ENCODE measurements around the gene KCNH6.

The KCNH6 gene

DNA sequence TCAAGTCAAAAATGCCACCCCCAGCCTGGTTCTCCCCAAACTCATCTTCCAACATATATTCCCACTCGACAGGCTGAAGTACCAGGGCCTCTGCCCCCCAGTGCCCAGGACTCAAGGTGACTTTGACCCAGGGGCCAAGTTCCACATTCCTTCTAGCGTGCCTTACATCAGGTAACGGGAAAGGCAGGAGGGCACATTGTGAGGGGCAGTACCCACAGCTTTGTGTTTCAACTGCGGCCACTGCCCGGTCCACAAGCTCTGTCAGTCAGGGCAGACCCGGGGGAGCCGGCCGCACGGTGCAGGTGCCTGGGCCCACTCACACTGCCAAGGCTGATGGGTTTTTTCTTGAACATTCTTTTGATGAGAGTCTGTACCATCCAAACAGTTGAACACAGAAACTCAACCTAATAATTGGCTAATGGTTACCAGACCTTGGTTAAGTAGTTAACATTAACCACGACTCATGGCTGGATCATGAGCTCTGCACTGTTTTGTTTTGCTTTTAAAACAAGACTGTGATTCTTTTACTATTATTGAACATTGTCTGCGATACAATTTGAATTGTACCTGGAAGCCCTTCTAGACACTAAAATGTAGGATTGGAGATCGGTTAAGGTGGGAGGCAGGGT, 28.7 kb upstream of the KCNH6 start:
- TF ChIP-seq, protein P1, sequence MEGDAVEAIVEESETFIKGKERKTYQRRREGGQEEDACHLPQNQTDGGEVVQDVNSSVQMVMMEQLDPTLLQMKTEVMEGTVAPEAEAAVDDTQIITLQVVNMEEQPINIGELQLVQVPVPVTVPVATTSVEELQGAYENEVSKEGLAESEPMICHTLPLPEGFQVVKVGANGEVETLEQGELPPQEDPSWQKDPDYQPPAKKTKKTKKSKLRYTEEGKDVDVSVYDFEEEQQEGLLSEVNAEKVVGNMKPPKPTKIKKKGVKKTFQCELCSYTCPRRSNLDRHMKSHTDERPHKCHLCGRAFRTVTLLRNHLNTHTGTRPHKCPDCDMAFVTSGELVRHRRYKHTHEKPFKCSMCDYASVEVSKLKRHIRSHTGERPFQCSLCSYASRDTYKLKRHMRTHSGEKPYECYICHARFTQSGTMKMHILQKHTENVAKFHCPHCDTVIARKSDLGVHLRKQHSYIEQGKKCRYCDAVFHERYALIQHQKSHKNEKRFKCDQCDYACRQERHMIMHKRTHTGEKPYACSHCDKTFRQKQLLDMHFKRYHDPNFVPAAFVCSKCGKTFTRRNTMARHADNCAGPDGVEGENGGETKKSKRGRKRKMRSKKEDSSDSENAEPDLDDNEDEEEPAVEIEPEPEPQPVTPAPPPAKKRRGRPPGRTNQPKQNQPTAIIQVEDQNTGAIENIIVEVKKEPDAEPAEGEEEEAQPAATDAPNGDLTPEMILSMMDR (IDR thresholded peaks at IDR 0.05; ENCODE audit: low read depth, low read length, missing control alignments): no peak
- no peak overlapping the region for H3K4me3 ChIP-seq (ENCODE audit: low read depth, low read length)
- no peak for DNase-seq (ENCODE audit: low read depth)

DNA sequence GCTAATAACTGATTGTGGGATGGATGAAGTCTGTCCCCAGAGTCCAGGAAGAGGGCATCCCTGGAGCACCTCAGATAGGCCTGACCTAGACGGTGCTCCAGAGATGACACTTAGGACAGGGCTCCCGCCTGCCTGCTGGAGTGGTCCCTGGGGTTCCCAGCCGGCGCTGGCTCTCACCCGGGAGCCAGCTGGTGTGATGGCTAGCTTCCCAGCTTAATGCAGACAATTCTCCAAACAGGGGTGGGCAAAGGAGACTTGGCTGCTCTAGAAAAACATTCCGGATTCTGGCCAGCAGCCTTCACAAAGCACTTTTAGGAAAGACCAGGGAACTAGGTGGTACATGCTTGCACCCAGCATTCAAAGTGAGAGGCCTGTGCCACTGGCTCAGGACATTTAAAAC, 27.7 kb upstream of the KCNH6 start:
- TF ChIP-seq, protein P1 (IDR thresholded peaks at IDR 0.05; ENCODE audit: low read depth, low read length, missing control alignments): no peak
- no peak overlapping the region for H3K4me3 ChIP-seq (ENCODE audit: low read depth, low read length)
- DNase-seq (ENCODE audit: low read depth): no peak

DNA sequence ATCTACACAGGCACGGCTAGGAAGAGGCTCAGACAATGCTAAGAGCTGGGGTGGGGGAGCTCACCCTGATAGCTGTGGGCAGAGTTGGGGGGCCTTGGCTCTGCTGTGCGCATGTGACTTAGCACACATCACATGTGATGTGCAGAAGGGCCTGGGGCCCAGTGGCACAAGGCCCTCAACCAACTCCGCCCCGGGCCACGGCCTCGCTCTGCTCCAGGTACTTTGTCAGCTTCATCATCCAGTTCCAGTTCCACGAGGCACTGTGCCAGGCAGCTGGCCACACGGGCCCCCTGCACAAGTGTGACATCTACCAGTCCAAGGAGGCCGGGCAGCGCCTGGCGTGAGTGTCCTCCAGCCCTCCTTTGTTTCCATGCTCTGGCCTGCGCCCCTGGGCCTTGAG, 27.0 kb upstream of the KCNH6 start:
- TF ChIP-seq, protein P1 (IDR thresholded peaks at IDR 0.05; ENCODE audit: low read depth, low read length, missing control alignments): no peak
- DNase-seq (ENCODE audit: low read depth): no peak

DNA sequence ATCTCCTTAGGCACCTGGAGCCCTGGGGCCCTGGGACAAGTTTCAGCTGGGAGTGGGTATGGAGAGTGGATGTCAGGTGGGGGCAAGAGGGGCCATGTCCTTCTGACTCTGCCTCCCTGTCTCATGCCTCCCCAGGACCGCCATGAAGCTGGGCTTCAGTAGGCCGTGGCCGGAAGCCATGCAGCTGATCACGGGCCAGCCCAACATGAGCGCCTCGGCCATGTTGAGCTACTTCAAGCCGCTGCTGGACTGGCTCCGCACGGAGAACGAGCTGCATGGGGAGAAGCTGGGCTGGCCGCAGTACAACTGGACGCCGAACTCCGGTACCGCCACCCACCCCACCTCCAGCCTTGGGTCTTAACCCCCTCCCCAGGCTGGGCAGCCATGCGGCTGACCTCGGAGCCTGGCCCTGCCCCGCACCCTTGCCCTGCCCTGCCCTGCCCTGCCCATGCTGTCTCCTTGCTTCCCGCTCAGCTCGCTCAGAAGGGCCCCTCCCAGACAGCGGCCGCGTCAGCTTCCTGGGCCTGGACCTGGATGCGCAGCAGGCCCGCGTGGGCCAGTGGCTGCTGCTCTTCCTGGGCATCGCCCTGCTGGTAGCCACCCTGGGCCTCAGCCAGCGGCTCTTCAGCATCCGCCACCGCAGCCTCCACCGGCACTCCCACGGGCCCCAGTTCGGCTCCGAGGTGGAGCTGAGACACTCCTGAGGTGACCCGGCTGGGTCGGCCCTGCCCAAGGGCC, 26.3 kb upstream of the KCNH6 start:
- H3K4me3 ChIP-seq (ENCODE audit: low read depth, low read length): no peak overlapping the region
- DNase-seq (ENCODE audit: low read depth): no peak
- TF ChIP-seq, protein P1 (IDR thresholded peaks at IDR 0.05; ENCODE audit: low read depth, low read length, missing control alignments): no peak

More for the DNA sequence above, 27.0 kb upstream of the KCNH6 start:
- no peak overlapping the region for H3K4me3 ChIP-seq (ENCODE audit: low read depth, low read length)

DNA sequence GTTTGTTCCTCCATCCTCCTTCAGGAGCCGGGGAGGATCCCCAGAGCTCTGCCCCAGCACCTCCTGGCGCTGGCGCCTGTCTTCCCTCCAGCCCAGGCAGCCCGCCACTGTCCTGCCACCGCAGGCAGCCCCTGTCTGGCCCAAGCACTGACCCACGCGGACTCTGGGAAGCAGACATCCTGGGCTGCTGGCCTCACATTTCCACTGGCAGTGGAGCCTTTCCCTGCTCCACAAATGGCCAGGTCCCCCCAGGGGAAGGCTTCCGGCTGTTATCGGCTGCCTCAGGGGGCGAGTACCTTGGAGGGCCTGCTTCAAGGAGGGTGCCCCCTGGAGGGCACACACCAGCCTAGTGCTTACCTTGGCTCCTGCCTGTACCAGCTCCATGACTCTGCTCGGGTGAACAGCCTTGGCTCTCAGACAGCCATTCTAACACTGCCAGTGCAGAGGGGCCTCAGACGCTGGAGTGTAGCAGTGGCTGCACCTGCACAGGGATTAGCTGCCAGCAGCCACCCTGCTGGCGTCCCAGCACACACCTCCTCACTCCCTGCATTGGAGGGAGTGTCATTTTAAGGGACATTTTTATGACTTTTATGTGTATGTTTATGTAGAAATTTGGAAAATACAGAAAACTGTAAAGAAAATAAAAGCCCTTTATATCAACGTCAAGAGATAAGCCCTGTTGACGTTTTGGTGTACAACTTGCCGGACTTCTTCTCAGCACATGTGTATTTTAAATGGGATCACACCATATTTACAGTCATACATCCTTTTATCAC, 25.3 kb upstream of the KCNH6 start:
- no peak for DNase-seq (ENCODE audit: low read depth)
- TF ChIP-seq, protein P1 (IDR thresholded peaks at IDR 0.05; ENCODE audit: low read depth, low read length, missing control alignments): peak; percentile 40
- H3K4me3 ChIP-seq (ENCODE audit: low read depth, low read length): no peak overlapping the region

DNA sequence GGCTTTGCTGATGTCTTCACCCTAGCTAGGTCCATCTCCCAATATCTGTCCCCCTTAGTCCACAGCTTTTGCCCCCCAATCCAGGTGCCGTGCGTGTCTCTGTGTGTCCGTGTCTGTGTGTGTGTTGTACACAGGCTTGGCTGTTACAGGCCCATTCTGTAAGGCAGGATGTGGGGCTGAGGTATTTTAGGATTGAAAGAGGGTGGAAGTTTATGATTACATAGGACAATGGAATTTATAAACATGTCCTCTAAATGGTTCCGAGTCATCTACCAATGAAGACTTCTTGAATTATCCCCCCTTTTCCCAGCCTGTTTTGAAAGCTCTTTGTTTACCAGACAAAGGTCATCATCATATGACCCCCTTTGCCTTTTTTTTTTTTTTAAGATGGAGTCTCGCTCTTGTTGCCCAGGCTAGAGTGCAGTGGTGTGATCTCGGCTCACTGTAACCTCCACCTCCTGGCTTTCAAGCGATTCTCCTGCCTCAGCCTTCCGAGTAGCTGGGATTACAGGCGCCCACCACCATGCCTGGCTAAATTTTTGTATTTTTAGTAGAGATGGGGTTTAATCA, 24.4 kb upstream of the KCNH6 start:
- TF ChIP-seq, protein P1 (IDR thresholded peaks at IDR 0.05; ENCODE audit: low read depth, low read length, missing control alignments): no peak
- DNase-seq (ENCODE audit: low read depth): no peak
- H3K4me3 ChIP-seq (ENCODE audit: low read depth, low read length): no peak overlapping the region
